Measurements from ENCODE around the gene GARRE1.

Gene GARRE1

GRCh38 chr19:34298891-34299520 lies 44.7 kb downstream of the GARRE1 start:
- DNase-seq, result no peak

- DNase-seq, result no peak
Observed at GRCh38 chr19:34299576-34299975, 45.2 kb downstream of the GARRE1 start.

- DNase-seq, result no peak
Observed at GRCh38 chr19:34300380-34300779, 46.0 kb downstream of the GARRE1 start.

- DNase-seq, result no peak
Observed at GRCh38 chr19:34300962-34301361, 46.6 kb downstream of the GARRE1 start.

Data from SIG-M5 (cell line).